NCI-H748 (cell line): Measurements from ENCODE around the gene DCLRE1C.
"Not testable (repeated sequence)": the region's sequence is repeated elsewhere in the genome, so short reads cannot be mapped to it uniquely, and the experiment has no call there.

ENCODE experiments used
- DNase-seq: peaks from one replicate; lab custom pipeline; 2025; ENCODE audit not compliant: unreplicated experiment; lab: John Stamatoyannopoulos, UW

Gene DCLRE1C

GRCh38 chr10:14889318-14889717, 64.6 kb downstream of the DCLRE1C start:
- DNase-seq = no peak

- no peak for DNase-seq
Observed at GRCh38 chr10:14884082-14884481, 69.8 kb downstream of the DCLRE1C start.

- DNase-seq = no peak
Observed at GRCh38 chr10:14880229-14880628, 73.7 kb downstream of the DCLRE1C start.

GRCh38 chr10:14879928-14880193, 74.0 kb downstream of the DCLRE1C start:
- DNase-seq = no peak

- peak; percentile 56 for DNase-seq
Observed at GRCh38 chr10:14879124-14879927, 74.6 kb downstream of the DCLRE1C start.

- peak; percentile 93 for DNase-seq
Observed at GRCh38 chr10:14878266-14879123, 75.4 kb downstream of the DCLRE1C start, which contains the start of gene SUV39H2. SUV39H2 (plus strand) TSS chr10:14878866; CDS start chr10:14878889, 23 bp downstream.

GRCh38 chr10:14876764-14877163, 77.1 kb downstream of the DCLRE1C start:
- no peak for DNase-seq

- DNase-seq = no peak
Observed at GRCh38 chr10:14875941-14876340, 78.0 kb downstream of the DCLRE1C start.

GRCh38 chr10:14873090-14873760, 80.7 kb downstream of the DCLRE1C start:
- no peak for DNase-seq

- not testable (repeated sequence) for DNase-seq
Observed at GRCh38 chr10:14864871-14865270, 89.0 kb downstream of the DCLRE1C start.

- not testable (repeated sequence) for DNase-seq
Observed at GRCh38 chr10:14864466-14864865, 89.4 kb downstream of the DCLRE1C start.

GRCh38 chr10:14860791-14861190, 93.1 kb downstream of the DCLRE1C start:
- no peak for DNase-seq

GRCh38 chr10:14859775-14860174, 94.1 kb downstream of the DCLRE1C start:
- DNase-seq = no peak

GRCh38 chr10:14859043-14859442, 94.9 kb downstream of the DCLRE1C start:
- no peak for DNase-seq

GRCh38 chr10:14858338-14858960, 95.4 kb downstream of the DCLRE1C start:
- no peak for DNase-seq

GRCh38 chr10:14855453-14855852, 98.4 kb downstream of the DCLRE1C start:
- no peak for DNase-seq

- DNase-seq = no peak
Observed at GRCh38 chr10:14852236-14852635, 101.7 kb downstream of the DCLRE1C start.
